Vagina (tissue), 2 donors: ENCODE results near the gene MORC3. TPM values are rescaled to one million over a fixed set of nuclear protein-coding genes. Genes with fewer than 3 reads are reported as not detected.
"Not testable (repeated sequence)": the region's sequence is repeated elsewhere in the genome, so short reads cannot be mapped to it uniquely, and the experiment has no call there.

Experiments
- DNase-seq, 2 donors: peaks; one replicate each; pipeline ENCODE4 v3.0.0-alpha.2; 2017; ENCODE audit errors: extremely low spot score in 2 of 2
- H3K27ac ChIP-seq: fragments of 200-600 bp; sonication (generic); one replicate; pipeline ENCODE4 v1.5.1; 2019
- H3K27me3 ChIP-seq: fragments of 200-600 bp; sonication (generic); one replicate; pipeline ENCODE4 v1.5.1; 2019
- H3K36me3 ChIP-seq, 2 donors: fragments of 200-600 bp; sonication (generic); one replicate each; pipeline ENCODE4 v1.5.1; 2017 to 2019
- H3K4me1 ChIP-seq: fragments of 200-600 bp; sonication (generic); one replicate; pipeline ENCODE4 v1.5.1; 2019
- H3K4me3 ChIP-seq, 2 donors: fragments of 200-600 bp; sonication (generic); 1 replicate in 1 of 2; 2 replicates in 1 of 2; pipeline ENCODE4 v1.5.1; 2016 to 2019
- H3K9me3 ChIP-seq: fragments of 200-600 bp; sonication (generic); one replicate; pipeline ENCODE4 v1.5.1; 2019
- CTCF ChIP-seq, 3 experiments: fragments of 450-650 bp in 2 of 3; fragments of 200-600 bp in 1 of 3; sonication (generic) in 1 of 3; IDR thresholded peaks; one replicate each; pipeline ENCODE4 v1.5.1; 2017 to 2019; ENCODE audit warnings: antibody characterized with exemption in 3 of 3, mild to moderate bottlenecking in 2 of 3, moderate library complexity in 2 of 3
- POLR2A ChIP-seq, 2 donors: fragments of 450-650 bp; IDR thresholded peaks; one replicate each; pipeline ENCODE4 v1.6.1; 2017; ENCODE audit warnings: antibody characterized with exemption in 2 of 2, mild to moderate bottlenecking in 2 of 2, moderate library complexity in 2 of 2
- POLR2AphosphoS5 ChIP-seq, 2 donors: sonication (generic); formaldehyde crosslinking; IDR thresholded peaks; one replicate each; pipeline ENCODE4 v1.9.0; 2017; ENCODE audit warnings: antibody characterized with exemption in 2 of 2, mild to moderate bottlenecking in 2 of 2, low read depth in 1 of 2; ENCODE audit not compliant: insufficient read depth in 1 of 2
- intact Hi-C: fragments of 100-400 bp; cut with DNase I; formaldehyde crosslinking; loops from one replicate; pipeline ENCODE4 v1.15.1; 2023
- total RNA-seq: library from RNA; depleted of rRNA; stranded (reverse); fragments of >200 nt; gene quantifications from one replicate; pipeline ENCODE4 v1.2.3, GENCODE V29; 2016

MORC3 gene
- total RNA-seq, 1 donor from 2014 or later = 51.6 TPM

DNA sequence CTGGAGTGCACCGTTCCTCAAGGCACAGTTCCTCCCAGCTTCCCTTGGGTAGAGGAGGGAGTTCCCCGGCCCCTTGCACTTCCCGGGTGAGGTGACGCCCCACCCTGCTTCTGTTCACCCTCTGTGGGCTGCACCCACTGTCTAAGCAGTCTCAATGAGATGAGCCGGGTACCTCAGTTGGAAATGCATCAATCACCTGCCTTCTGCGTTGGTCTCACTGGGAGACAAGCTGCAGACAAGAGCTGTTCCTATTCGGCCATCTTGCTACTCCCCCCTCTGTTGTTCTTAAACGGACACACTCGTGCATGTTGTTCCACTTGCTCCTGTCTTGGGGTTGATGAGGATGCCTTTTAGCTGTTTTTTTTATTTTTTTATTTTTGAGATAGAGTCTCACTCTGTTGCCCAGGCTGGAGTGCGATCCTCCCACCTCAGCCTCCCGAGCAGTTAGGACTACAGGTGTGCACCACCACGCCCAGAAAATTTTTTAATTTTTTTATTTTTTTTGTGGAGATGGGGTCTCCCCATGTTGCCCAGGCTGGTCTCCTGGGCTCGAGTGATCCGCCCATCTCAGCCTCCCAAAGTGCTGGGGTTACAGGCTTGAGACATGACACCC is 3.0 kb upstream of the MORC3 start:
- Histone ChIP-seq H3K4me3 (no peak overlapping the region), H3K9me3 (no peaks in the 10 kb centered on the region), H3K27ac (no peak overlapping the region), H3K4me1 (peaks cover 12% of the 10 kb centered on the region), H3K27me3 (no peaks in the 10 kb centered on the region), H3K36me3 (no peaks in the 10 kb centered on the region)
- TF ChIP-seq POLR2A (IDR thresholded peaks at IDR 0.05) (no peak), POLR2AphosphoS5 (IDR thresholded peaks at IDR 0.05; ENCODE audit: insufficient read depth in 1 of 2, low read depth in 1 of 2) (no peak), CTCF (IDR thresholded peaks at IDR 0.05) (no peak)
- no peak for DNase-seq
- intact Hi-C loops = no loop called here

DNA sequence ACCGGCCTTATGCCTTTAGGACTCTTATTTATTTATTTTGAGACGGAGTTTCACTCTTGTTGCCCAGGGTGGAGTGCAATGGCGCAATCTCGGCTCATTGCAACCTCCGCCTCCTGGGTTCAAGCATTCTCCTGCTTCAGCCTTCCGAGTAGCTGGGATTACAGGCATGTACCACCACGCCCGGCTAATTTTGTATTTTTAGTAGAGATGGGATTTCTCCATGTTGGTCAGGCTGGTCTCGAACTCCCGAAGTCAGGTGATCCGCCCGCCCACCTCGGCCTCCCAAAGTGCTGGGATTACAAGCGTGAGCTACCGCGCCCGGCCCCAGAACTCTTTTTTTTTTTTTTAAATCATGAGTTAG is 611 bp upstream of the MORC3 start:
- H3K27ac ChIP-seq = peak overlapping the region; percentile 95
- H3K9me3 ChIP-seq, H3K36me3 ChIP-seq, DNase-seq, H3K27me3 ChIP-seq, intact Hi-C loops: not testable (repeated sequence)
- peaks cover 35% of the 10 kb centered on the region for H3K4me1 ChIP-seq
- peak overlapping the region; percentile 72 to 95 for H3K4me3 ChIP-seq

DNA sequence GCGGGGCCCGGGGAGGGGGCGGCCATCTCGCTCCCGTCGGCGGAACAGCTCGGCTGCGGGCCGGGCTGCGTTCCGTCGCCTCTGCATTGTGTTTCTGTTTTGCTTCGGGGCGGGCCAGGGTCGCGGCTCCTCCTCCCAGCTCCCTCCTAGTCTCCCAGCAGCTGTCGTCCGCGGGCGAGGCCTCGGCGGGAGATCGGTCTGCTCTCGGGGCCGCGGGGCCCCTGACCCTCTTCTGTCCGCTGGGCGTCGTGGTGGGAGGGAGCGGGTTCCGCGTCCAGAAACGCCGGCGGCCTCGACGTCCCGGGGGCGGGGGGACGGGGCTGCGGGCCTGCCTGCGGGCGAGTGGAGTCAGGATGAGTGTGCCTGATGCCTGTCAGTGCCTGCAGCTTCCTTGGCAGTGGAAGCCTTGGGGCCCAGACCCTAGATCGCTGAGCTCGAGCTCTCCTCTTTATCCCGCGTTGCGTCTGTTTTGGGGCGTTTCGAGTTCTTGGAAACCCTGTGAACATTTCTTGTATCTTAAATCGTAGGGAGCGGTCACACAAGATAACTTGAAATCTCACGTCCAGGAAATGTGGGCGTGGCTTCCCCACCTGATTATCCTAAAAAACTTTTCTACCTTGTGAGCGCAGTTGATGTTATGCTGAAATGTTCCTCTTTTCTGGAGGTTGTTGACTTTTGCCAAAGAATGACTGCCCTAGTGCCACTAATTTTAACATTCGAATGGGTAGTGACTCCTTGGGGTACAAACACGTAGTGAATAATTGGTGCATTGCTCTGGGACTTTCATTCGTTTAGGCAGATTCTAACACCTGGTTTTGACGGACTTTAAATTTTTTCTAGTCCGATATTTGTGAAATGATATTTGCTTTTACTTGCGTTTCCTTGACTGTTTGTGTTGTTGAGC is 676 bp downstream of the MORC3 start:
- peak overlapping the region; percentile 95 for H3K27ac ChIP-seq
- H3K4me3 ChIP-seq = peak overlapping the region; percentile 72 to 95
- H3K4me1 ChIP-seq = peaks cover 46% of the 10 kb centered on the region
- no peaks in the 10 kb centered on the region for H3K27me3 ChIP-seq
- peaks cover 0 to 5% of the 10 kb centered on the region in 2 donors for H3K36me3 ChIP-seq
- intact Hi-C loops = no loop called here
- TF ChIP-seq CTCF (IDR thresholded peaks at IDR 0.05) (no peak), POLR2AphosphoS5 (IDR thresholded peaks at IDR 0.05; ENCODE audit: insufficient read depth in 1 of 2, low read depth in 1 of 2) (peak in 1 of 2 donors; percentile 45)
- DNase-seq = peak in 1 of 2 donors; percentile 90
- H3K9me3 ChIP-seq = no peaks in the 10 kb centered on the region

DNA sequence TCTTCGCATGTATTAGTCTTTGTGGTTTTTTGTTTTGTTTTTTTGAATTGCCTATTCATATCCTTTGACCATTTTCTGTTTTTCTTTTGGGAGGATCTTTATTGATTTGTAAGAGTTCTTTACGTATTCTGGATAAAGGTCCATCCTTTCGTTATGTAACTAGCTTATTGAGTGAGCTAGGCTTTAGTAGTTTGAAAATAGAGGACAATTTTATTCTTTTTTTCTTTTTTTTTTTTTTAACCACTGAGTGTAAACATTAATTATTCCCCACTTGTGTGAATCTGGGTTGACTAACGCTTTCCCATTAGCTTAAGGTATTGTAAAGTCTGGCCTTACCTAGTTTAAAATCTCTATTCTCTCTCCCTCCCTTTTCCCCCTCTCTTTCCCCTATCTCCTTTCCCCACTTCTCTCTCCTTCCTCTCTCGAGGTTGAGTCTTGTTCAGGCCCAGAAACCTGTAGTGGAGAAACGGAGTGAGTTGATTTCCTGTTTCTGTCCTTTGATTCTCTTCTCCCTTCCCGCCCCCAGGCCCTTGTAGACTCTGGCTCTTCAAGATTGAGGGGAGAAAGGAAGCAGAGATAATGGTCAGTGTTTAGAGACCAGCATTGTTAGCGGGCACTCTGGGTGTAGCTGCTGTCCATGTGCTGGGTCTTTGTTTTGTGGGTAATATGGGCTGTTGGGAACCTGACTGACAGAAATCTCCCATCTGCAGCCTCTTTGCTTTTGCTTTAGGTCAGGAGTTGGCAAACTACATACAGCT is 1.5 kb downstream of the MORC3 start:
- Histone ChIP-seq H3K4me1 (peaks cover 50% of the 10 kb centered on the region), H3K27ac (peak overlapping the region; percentile 95), H3K36me3 (peaks cover 0 to 5% of the 10 kb centered on the region in 2 donors), H3K9me3 (no peaks in the 10 kb centered on the region), H3K27me3 (no peaks in the 10 kb centered on the region), H3K4me3 (peak overlapping the region; percentile 72 to 95)
- DNase-seq = no peak
- intact Hi-C loops = no loop called here
- TF ChIP-seq POLR2AphosphoS5 (IDR thresholded peaks at IDR 0.05; ENCODE audit: insufficient read depth in 1 of 2, low read depth in 1 of 2) (no peak), POLR2A (IDR thresholded peaks at IDR 0.05) (no peak), CTCF (IDR thresholded peaks at IDR 0.05) (no peak)

DNA sequence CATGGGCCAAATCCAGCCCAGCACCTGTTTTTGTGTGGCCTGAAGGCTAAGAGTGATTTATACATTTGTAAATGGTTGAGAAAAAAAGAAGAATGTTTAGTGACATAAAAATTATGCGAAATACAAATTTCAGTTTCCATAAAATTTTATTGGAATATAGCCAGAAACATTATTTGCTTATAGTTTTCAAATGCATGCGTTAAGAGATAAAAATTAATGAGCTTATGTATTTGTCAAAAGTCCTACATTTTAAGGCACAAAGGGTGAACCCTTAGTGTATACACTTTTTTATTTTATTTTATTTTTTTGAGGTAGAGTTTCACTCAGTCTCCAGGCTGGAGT is 2.1 kb downstream of the MORC3 start:
- no peak for TF ChIP-seq CTCF (IDR thresholded peaks at IDR 0.05)
- no peak for TF ChIP-seq POLR2A (IDR thresholded peaks at IDR 0.05)
- TF ChIP-seq POLR2AphosphoS5 (IDR thresholded peaks at IDR 0.05; ENCODE audit: insufficient read depth in 1 of 2, low read depth in 1 of 2) = no peak
- H3K4me1 ChIP-seq = peaks cover 50% of the 10 kb centered on the region
- H3K36me3 ChIP-seq = peaks cover 0 to 5% of the 10 kb centered on the region in 2 donors
- H3K27ac ChIP-seq = peak overlapping the region; percentile 95
- H3K4me3 ChIP-seq = peak overlapping the region; percentile 14 to 72
- H3K27me3 ChIP-seq = no peaks in the 10 kb centered on the region
- H3K9me3 ChIP-seq = no peaks in the 10 kb centered on the region
- no peak for DNase-seq
- intact Hi-C loops = no loop called here
